ENCODE data around the gene EFNA5.

Gene EFNA5

GRCh38 chr5:107639990-107640389 lies 30.7 kb downstream of the EFNA5 start:
- DNase-seq (ENCODE audit: low spot score): no peak

DNA sequence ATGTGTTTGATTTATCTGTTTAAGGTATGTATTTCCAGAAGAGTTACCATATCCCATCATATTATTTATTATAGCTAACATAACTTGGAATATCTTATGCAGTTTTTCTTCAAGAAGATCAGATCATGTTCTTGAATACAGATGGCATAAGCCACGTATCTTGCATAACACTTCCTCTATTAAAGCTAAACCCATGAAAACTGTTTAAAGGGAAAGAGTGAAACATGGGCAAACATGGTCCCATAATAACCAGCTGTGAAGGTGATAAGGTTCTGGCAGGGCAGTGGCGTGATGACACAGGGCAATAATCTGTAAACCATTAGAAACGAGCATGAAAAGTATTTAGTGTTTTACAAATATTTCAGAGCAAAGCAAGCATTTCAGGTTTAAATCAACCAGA lies 34.2 kb downstream of the EFNA5 start:
- DNase-seq (ENCODE audit: low spot score): no peak

GRCh38 chr5:107636068-107636467 lies 34.7 kb downstream of the EFNA5 start:
- DNase-seq (ENCODE audit: low spot score): no peak

DNA sequence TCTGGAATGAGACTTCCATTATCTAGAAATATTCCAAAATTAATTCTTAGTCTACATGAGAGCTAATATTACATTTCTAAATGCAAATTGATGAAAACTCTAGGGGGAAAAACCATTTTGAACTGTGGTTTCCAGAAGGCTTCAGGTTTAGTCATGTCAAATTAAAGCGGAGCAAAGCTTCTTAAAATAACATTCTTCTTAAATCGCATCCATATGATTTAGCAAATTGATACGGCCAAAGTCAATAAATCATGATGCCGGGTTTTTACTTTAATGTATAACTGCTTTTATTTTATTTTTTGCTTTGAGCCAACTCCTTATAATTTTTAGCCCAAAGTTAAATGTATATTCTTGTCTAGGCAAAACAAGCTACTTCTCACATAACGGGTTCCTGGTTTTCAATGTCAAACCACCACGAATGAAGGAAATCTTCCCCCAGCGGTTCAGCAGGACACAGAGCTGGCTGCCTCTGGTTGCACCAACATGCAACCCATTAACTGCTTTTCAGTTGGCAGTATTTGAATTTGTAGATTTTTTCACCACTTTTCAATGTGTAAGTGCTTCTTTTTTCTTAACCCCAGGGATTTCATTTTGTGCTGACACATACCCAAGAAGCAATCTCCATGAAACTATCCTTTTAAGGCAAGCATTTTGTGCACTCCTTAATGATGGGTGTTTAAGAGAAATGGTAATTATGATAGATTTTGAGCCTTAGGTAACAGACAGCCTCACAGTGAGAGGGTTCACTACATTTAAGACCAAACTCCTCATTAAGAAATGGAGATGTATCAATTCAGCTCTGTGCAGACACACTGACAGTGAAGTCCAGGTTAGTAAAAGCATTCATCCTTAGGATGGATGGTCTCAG lies 35.5 kb downstream of the EFNA5 start:
- no peak for DNase-seq (ENCODE audit: low spot score)

GRCh38 chr5:107633171-107633901 lies 37.4 kb downstream of the EFNA5 start:
- DNase-seq (ENCODE audit: low spot score): no peak

- DNase-seq (ENCODE audit: low spot score): no peak
These were observed 38.9 kb downstream of the EFNA5 start for GRCh38 chr5:107631805-107632362.

DNA sequence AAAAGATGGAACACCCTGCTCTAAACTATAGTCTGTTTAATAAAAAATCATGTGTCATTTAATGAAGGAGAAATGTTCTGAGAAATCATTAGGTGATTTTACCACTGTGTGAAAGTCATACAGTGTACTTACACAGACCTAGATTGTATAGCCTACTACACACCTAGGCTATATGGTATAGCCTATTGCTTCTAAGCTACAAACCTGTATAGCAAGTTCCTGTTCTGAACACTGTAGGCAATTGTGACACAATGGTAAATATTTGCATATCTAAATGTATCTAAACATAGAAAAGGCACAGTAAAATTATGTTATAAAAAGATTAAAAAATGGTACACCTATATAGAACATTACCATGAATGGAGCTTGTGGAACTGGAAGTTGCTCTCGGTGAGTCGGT lies 40.6 kb downstream of the EFNA5 start:
- DNase-seq (ENCODE audit: low spot score): no peak

DNA sequence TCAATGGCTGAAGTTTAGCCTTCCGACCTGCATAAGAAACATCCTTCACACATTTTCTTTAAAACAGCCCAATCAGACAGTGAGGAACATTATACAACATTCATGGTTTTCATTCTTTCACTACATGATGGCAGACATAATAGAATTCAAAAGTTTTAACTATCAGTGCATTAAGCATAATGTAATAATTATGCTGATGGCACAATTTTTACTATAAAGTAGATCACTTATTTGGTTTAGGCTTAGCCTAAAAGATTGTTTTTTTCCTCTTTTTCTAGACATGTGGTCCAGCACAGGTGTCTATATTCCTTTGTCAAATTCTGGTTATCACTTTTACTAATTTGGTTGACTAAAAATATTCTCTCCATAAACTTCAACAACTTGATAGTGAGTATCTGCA lies 46.5 kb downstream of the EFNA5 start:
- no peak for DNase-seq (ENCODE audit: low spot score)

- no peak for DNase-seq (ENCODE audit: low spot score)
These were observed 49.6 kb downstream of the EFNA5 start for GRCh38 chr5:107621089-107621488.

GRCh38 chr5:107619781-107620180 lies 51.0 kb downstream of the EFNA5 start:
- no peak for DNase-seq (ENCODE audit: low spot score)

GRCh38 chr5:107618242-107618641 lies 52.5 kb downstream of the EFNA5 start:
- DNase-seq (ENCODE audit: low spot score): no peak

DNA sequence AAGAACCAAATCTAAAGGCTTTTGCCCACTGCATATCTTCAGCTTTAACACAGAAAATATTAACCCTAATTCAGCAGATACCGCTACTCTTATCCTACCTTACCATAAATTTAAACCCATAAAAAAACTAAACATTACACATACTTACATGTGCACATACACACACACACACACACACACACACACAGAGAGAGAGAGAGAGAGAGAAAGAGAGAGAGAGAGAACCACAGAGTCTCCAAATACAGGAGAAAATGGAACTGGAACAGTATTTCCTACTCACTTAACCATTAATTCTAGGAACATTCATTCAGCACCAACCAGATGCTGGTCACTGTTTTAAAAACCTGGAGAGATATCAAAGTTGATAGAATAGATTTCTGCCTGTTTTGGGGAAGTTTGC lies 53.7 kb downstream of the EFNA5 start:
- DNase-seq (ENCODE audit: low spot score): no peak

DNA sequence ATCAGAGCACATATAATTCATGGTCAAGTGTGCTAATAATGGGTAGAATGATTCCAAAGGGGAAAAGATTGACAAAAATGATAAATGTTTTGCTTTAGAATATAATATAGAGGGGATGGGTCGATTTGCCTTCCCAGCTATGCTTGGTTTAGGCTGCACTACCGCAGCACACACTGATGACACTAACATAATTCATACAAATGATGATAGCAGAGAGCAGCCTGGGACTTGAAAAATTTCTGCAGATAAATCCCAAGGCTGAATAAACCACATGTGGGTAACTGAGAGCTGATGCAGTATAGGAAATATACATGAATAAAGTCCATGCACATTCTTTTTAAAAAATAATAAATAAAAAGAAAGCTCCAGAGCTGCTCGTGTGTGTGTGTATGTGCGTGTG lies 54.5 kb downstream of the EFNA5 start:
- DNase-seq (ENCODE audit: low spot score): no peak

DNA sequence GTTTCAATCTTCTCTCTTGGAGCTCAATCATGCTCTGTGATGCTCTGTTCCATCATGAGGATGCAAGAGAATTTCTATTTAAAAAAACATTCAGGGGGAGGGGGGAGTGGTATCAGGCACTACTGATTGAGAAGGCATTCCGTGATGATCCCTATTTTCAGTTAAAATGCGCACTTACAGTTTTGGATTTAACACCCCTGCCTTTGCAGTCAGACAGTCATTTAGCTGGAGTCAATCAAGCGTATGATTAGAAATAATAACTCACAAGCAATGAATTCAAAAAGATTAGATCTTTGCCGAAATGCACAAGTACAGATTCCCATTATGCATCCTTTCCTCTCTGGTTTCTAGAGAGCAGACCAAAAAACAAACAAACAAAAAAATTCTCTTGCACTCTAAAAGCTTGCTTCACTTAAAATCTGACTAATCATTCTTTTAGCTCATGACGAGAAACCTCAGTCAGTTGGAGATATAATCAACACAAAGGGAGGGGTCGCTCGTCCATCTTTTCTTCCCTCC lies 55.4 kb downstream of the EFNA5 start:
- DNase-seq (ENCODE audit: low spot score): no peak

GRCh38 chr5:107612541-107612940 lies 58.2 kb downstream of the EFNA5 start:
- DNase-seq (ENCODE audit: low spot score): no peak

DNA sequence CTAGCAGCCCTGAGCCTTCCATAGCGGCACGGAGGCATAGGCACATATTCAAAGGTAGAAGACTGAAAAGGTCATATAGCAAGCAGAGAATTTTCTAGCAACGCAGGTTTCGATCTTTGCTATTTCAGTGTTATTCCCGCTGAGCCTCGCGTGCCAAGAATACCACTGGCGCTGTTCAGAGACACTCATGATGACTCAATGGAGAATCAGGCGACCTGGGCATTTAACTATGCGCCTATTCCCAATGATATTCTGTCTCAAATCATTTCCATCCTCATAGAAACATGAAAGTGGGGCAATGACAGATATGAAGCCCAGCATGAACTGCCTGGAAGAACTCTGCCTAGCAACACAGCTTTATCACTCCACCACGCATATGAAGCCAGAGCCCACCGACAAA lies 59.9 kb downstream of the EFNA5 start:
- DNase-seq (ENCODE audit: low spot score): no peak

DNA sequence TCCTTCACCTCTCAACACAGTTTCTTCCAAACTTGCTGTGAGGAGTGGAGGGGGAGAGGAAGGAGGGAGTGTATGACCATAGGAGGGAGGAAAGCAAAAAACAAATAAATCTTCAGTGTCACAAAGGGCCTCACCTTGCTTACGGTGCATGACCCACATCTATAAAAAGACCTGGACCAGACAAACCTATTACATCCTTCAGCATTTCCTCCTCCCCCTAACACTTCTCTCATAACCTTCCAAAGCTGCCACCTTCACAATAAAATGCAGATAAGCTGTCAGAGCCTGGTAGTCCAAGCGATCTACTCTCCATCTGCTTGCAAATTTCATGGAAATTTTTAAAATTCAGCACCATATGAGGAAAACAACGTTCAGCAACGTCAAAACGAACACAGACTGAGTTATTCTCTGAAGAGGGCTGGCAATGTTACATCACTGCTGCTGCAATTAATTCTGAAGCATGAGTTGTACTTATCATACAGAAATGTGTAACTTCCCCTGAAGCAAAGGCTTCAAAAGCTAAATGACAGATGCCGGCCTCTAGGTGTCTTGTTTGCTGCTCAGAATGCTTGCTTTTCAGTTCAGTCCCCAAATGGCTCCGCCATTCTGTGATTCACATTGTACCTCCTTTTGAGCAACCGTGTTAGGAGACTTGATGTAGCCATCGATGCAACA lies 62.9 kb downstream of the EFNA5 start:
- no peak for DNase-seq (ENCODE audit: low spot score)

- DNase-seq (ENCODE audit: low spot score): no peak
These were observed 63.5 kb downstream of the EFNA5 start for GRCh38 chr5:107607196-107607595.

- DNase-seq (ENCODE audit: low spot score): no peak
These were observed 65.1 kb downstream of the EFNA5 start for GRCh38 chr5:107605596-107606125.

DNA sequence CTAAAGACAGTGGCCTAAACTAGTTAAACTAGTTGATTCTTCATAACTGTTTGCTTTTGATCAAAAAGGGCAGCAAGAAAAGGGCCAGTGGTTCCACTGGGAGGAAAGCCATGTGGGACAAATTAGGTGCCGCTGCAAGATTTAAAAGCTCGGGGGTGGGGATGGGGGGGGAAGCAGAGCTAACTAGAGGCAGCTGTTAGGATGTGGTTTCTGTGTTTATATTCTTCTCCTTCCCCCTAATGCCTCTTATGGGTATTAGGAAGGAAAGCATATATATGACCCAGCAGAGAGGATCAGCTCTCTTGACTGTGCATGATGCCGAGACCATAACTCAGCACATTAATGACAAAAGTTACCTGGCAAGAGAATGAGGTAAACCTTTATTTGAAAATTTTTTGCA lies 65.7 kb downstream of the EFNA5 start:
- DNase-seq (ENCODE audit: low spot score): no peak

DNA sequence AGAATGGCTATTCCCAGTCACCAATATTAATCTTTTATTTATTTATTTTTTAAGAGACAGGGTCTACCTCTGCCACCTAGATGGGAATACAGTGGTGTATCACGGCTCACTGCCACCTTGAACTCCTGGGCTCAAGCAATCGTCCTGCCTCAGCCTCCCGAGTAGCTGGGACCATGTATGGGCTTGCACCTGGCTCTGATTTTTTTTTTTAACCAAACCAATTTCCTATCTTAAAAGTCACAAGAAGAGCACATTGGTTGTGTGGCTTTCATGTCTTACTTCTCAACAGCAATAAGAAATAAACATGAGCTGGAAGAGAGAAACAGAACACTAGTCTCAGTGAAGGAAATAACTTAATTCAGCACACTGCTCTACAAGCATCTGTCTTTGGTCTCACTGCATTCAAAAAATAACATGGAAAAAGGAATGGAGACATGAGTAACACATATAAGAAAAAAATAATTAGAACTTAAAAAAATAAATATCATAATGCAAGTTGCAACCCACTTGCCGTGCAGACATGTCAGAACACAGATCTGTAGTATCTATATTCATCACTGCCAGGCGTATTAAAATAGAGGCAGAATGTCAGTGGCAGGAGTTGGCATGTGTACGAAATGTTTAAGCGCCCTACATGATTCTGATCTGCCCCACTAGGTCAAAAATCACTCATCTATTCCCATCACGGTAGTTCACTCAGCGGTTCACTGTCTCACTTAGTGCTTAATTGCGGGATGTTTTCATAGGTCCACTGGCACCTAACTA lies 66.4 kb downstream of the EFNA5 start:
- no peak for DNase-seq (ENCODE audit: low spot score)
